GM19328 (cell line): ENCODE results near the gene LPCAT1.
A peak's percentile ranks its signal among the peaks of the same experiment; 100 is the strongest.

Experiments used
- ATAC-seq: cut with Tn5 transposase; IDR thresholded peaks from one replicate; pipeline ENCODE4 v1.9.1; 2021; ENCODE audit warnings: mild to moderate bottlenecking, moderate library complexity; ENCODE audit not compliant: unreplicated experiment

LPCAT1 gene

DNA sequence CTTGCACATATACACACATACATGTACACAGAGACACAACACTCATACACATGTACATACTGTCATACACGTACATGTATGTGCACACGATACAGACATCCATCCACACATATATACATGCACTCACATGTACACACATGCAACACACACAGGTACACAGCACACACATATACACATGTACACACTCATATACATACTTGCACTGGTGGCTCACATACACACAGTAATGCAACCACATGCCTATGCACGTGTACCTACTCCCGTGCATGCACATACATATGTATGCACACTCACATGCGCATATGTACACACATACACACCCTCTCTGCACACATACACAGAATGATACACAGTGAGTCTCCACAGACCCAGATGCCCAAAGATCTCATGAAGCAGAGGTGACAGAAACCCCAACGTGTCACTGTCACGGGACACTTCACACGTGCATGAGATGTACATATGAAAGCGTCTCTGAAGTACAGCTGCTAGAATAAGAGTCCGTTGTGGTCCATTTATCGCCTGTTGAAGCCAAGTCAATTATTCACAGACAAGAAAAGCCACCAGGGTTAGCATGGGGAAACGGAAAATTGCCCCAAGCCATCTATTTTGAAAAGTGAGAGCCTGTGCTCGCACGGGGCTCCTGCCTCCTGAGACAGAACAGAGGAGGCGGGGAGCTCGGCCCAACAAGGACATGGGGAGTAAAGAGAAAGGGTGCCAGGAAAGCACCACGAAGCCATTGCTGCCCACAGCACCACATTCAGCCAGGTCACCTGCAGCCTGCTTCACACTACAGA lies 24.9 kb downstream of the LPCAT1 start:
- peak; percentile 32 for ATAC-seq

DNA sequence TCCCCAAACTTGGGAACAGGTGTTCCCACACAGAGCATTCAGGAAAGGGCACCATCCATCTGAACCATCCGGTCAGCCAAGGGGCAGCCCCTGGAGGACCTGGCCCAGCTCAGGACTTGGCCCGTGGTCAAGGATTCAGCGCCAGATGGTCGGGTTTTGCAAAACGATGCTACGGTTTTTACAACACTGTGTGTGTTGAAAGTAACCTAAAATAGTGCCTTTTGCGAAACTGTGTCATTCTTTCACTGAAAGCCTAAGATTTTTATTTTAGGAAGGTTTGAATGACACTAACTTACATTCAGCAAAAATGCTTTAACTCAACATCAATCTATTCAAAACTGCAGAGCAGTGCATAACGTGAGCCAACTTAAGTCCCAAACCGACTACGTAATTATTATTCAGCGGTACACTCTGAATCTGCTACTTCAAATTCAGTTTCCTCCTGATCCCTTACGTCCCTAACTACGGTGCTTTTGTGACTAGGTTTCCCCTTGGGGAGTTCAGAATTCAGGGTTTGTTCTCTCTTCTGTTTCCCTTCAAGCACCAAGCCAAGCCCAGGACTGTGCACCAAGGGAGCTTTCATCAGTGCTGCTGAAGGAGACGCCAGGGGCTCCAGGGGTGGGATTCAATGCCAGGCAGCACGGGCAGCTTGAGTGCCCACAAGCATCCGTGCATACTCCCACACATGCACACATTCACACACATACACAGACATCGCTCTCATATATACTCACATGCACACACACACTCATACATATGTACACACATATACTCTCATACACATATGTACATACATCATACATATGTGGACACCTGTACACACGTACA lies 25.8 kb downstream of the LPCAT1 start:
- no peak for ATAC-seq

- ATAC-seq, result no peak
Observed at GRCh38 chr5:1497242-1497777, 26.4 kb downstream of the LPCAT1 start.

GRCh38 chr5:1495525-1495897 lies 28.2 kb downstream of the LPCAT1 start:
- ATAC-seq, result no peak

DNA sequence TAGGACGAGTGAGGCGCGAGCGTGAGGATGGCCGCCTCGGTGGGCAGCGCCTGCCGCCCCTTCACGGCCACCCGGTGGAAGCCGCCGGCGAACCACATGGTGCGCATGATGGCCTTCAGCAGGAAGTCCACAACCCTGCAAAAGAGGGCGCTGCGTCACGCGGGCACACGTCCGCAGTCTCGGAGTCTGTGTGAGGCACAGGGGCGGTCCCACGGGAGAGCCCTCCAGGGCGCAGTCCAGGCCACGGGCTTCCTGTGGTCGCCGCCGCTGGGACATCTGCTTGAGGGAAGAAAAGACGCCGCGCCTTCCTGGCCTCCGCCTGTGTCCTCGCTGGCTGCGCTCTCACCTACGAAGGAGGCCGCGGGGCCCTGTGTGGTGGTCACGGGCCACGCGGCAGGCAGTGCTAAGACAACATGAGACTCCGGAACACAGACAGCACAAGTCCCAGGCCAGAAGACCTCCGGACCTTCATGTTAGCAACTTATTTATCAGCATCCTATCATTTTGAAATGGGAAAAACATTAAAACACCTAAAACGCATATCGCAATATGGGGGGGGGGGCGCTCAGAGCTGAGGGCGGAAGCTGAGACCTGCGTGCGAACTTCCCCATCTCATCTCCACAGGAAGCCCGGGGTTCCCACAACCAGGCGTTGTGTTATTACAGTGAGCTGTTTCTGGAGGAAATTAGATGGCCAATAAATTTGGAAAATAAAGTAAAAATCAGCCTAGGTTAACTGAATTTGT lies 28.8 kb downstream of the LPCAT1 start:
- no peak for ATAC-seq

DNA sequence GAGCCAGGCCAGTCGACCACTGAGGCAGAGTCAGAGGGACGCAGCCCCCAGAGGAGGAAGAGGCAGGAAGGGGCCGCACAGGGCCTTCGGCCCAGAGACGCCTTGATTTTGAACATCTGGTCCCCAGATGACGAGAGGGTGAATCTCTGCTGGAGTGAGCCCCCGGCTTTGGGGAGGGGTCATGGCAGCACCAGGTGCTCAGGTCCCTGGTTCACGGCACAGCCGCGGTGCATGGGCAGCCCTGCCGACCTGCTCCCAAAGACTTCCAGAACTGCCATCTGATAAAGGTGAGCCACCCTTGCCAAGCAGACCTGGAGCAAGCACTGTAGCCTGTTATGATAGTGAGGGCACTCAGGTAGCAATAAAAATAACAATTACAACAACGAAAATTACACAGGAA lies 29.8 kb downstream of the LPCAT1 start:
- ATAC-seq, result no peak

- ATAC-seq, result no peak
Observed at GRCh38 chr5:1493413-1493812, 30.3 kb downstream of the LPCAT1 start.

DNA sequence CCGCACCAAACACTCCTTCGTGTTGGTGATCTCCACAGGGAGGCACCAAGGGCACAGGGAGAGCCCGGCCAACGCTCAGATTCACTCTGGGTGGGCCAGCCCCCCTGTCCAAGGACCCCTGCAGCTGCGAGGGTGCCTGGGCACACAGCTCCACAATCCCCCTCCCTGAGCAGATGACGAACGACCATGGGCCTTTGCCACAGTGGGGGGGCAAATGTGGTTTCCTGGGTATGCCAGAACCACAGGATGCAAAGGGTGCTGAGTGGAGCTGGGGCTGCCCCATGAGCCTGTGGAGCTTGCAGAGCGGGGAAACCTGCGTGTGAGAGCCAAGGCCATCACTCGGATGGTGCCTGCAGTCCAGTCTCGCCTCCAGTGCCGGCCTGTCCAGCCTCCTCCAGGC lies 31.0 kb downstream of the LPCAT1 start:
- no peak for ATAC-seq

DNA sequence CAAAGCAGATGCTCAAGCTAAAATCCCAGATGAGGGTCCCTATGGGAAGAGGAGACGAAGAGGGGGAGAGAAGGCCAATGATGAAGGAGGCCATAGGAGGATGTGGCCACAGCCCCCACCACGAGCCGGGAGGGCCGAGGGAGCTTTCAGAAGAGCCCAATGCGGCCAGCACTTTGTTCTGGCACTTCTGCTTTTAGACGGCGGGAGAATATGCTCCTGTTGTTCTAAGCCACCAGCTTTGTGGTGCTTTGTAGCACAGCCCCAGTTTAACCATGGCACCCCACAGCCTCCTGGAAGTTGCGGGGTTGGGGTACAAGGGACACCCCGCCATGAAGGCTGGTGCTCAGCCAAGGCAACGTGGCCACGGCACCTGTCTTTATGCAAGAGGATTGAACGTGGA lies 33.4 kb downstream of the LPCAT1 start:
- no peak for ATAC-seq

- no peak for ATAC-seq
Observed at GRCh38 chr5:1489754-1490153, 34.0 kb downstream of the LPCAT1 start.

DNA sequence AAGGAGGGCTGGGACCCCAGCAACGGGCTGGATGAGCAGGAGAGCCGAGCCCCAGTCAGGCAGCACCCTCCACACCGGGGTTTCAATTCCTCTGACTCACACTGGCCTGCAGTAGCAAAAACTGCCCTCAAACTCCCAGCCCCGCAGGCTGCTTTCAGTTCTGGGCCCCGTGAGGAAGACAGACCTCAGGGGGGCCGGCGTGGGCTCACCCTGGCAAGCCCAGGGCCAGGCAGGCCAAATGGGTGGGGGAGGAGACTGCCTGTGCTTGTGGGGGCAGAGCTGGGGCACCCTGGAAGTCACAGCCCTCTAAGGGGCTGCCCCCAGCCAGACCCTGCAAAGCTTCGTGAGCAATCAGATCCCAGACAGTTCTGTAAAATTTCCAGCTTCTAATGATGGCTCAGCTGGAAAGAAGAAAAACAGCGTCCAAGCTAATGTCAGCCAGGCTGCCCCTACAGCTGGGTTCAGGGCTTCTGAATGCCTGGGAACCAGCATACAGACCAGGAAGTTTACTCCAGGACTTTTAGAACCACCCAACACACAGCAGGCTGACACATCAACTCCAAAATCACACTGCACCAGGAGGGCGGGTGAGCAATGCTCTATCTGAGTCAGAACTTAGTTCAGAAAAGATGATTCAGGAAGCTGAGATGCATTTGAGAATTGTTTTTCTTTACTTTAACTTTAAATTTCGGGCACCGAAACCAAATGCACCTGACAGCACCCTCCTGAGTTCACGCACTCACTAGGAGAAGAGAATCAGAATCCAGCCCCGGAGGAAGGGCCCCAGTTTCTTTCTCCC lies 34.7 kb downstream of the LPCAT1 start:
- peak; percentile 56 for ATAC-seq

DNA sequence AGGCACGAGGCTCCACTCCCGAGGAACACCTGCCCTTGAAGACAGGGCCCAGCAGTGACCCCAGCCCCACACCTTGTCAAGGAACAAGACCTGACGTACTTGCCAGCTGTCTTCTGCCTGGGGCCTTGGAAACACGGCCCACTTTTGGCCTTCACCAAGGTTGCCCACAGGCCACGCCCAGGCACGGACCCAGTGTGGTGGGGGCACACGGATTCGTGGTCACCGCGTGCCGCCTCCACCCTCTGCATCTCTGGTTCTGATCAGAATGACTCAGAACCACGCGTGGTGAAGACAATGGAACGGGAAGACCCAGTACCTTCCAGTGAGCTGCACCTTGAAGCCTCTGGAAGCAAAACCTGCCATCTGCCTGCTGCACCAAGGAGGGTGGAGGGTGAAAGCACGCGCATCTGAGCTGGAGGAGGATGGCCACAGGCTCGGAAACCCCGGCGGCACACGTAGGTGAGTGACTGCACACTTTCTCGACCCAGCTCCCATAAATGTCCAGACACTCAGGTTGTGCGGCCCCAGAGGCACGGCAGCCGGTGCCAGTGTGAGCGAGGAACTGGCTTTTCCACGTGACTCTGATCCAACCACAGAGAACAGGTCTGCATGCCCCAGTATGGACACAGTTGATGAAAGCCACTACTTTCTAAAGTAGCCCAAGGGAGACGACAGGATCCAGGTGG lies 36.5 kb downstream of the LPCAT1 start:
- no peak for ATAC-seq

DNA sequence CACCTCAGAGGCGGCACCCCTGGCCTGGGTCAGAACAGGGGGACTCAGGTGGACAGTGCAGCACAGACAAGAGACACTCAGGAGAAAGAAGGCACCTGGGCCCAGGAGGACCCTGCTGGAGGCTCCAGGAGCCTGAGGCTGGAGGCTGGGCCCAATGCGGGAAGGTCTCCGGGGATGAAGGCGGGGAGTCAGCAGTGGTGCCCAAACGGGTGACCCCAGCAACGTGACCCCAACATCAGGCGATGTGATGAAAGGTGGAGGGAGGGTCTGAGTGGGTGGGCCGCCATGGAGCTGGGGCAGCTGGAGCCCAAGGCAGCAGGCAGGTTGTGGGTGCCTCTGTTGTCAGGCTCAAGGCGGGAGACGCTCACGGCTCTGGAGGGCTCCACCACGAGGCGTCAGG lies 37.5 kb downstream of the LPCAT1 start:
- no peak for ATAC-seq

- no peak for ATAC-seq
Observed at GRCh38 chr5:1485579-1486118, 38.1 kb downstream of the LPCAT1 start.

DNA sequence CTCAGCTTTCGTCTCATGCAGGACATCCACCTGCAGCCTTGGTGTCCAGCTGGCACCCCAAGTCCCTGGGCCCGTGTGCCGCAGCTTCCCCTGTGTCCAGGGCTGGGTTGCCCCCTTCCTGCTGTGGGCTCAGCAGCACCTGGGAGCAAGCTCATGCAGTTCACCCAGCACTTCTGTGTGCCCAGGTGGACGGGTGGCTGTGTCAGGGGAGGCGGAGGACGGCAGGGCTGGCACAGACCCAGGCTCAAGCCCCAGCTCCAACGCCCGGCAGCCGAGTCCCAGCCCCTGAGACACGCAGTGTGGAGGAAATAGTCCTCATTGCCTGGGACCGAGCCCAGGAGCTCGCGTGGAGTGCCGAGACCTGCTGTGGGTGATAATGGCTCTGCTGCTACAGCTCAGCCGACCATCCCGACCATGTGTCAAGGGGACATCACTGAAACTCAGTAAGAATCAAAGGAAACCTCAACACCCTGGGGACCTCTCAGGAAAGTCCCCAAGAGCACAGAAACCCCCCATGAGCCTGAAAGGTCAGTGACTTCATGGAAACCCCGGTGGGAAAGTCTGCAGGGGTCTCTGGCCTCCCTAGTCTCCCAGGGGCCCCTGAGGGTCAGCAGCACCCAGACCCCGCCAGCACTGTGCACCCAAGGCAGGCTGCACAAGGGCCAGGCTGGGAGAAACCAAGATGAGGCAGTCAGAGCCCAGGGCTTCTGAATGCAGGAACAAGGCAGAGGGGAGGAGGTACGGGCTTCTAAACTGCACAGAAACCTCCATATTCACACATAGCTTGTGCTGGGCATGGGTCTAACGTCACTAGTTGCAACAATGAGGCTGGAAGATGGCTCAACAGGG lies 38.8 kb downstream of the LPCAT1 start:
- ATAC-seq, result peak; percentile 43

DNA sequence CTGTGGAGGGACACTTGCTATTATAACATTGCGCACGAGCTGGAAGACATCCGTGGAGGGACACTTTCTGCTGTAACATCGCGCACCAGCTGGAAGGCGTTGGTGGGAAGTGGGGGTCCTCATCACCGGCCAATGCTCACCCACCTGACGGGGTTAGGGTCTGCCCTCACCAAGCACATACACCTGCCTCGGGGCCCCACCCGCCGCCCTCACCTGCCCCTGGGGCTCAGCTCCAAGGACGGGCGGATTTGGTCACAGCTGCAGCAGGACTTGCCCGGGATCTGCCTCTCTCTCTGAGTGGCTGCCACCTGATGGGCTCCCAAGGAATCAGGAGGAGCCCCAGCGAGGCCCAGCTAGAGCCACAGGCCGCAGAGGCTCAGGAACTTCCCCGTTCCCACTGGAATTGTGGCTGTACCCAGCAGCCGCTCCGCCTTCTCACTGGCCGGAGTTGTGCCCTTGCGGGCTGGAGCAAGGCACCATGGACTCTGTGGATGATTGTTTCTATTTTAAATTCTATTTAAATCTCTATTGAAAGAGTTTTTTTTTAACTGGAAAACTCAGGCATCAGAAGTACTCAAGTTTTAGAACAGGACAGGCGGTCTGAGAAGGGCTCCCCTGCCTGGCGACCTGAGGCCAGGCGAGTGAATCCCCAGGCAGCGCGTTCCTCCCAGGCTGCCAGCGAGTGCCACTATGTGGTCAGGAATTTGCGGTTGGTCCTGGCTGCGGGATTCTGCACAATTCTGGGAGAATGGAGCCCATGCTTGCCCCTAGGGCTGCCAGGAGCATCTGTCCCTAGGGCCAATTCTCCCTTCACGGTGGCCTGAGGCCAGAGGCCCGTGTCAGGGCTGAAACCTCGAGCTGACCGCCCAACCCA lies 39.7 kb downstream of the LPCAT1 start:
- no peak for ATAC-seq

GRCh38 chr5:1483064-1483463 lies 40.7 kb downstream of the LPCAT1 start:
- no peak for ATAC-seq

- ATAC-seq, result no peak
Observed at GRCh38 chr5:1481959-1482331, 41.8 kb downstream of the LPCAT1 start.
